ENCODE results near the gene PTGS1.

PTGS1 gene

GRCh38 chr9:122378236-122378635, 7.4 kb downstream of the PTGS1 start:
- no peak for DNase-seq
- H3K36me3 ChIP-seq: no peaks in the 10 kb centered on the region
- H3K9me3 ChIP-seq: no peaks in the 10 kb centered on the region
- intact Hi-C loops (cut with DNase I; ENCODE audit: low total_unique reads): no loop called here
- no peak for TF ChIP-seq CTCF (IDR thresholded peaks at IDR 0.05)
- no peak overlapping the region for H3K27ac ChIP-seq
- no peak overlapping the region for H3K4me3 ChIP-seq
- H3K4me1 ChIP-seq: peaks cover 0 to 22% (median 16%) of the 10 kb centered on the region in 4 donors
- peaks cover 0 to 5% of the 10 kb centered on the region in 2 donors for H3K27me3 ChIP-seq

- no peaks in the 10 kb centered on the region for H3K9me3 ChIP-seq
- DNase-seq: no peak
- peaks cover 0 to 5% of the 10 kb centered on the region in 2 donors for H3K27me3 ChIP-seq
- no peak overlapping the region for H3K4me3 ChIP-seq
- TF ChIP-seq CTCF (IDR thresholded peaks at IDR 0.05): peak in 1 of 2 experiments; percentile 5
- H3K36me3 ChIP-seq: no peaks in the 10 kb centered on the region
- no peak overlapping the region for H3K27ac ChIP-seq
- H3K4me1 ChIP-seq: peaks cover 0 to 28% (median 24%) of the 10 kb centered on the region in 4 donors
- intact Hi-C loops (cut with DNase I; ENCODE audit: low total_unique reads): no loop called here
These were observed 8.5 kb downstream of the PTGS1 start for GRCh38 chr9:122379340-122379739.

GRCh38 chr9:122380293-122380692, 9.5 kb downstream of the PTGS1 start:
- intact Hi-C loops (cut with DNase I; ENCODE audit: low total_unique reads): no loop called here
- Histone ChIP-seq H3K27ac (no peak overlapping the region), H3K27me3 (peaks cover 0 to 5% of the 10 kb centered on the region in 2 donors), H3K9me3 (no peaks in the 10 kb centered on the region), H3K36me3 (no peaks in the 10 kb centered on the region), H3K4me1 (peaks cover 0 to 25% (median 20%) of the 10 kb centered on the region in 4 donors), H3K4me3 (no peak overlapping the region)
- DNase-seq: no peak
- no peak for TF ChIP-seq CTCF (IDR thresholded peaks at IDR 0.05)

- H3K27ac ChIP-seq: no peak overlapping the region
- H3K27me3 ChIP-seq: peaks cover 0 to 5% of the 10 kb centered on the region in 2 donors
- no peak for TF ChIP-seq CTCF (IDR thresholded peaks at IDR 0.05)
- intact Hi-C loops (cut with DNase I; ENCODE audit: low total_unique reads): no loop called here
- no peak overlapping the region for H3K4me3 ChIP-seq
- peaks cover 0 to 17% (median 12%) of the 10 kb centered on the region in 4 donors for H3K4me1 ChIP-seq
- H3K36me3 ChIP-seq: no peaks in the 10 kb centered on the region
- DNase-seq: no peak
- no peaks in the 10 kb centered on the region for H3K9me3 ChIP-seq
These were observed 10.6 kb downstream of the PTGS1 start for GRCh38 chr9:122381206-122381950.

GRCh38 chr9:122382901-122383850, 12.4 kb downstream of the PTGS1 start:
- TF ChIP-seq CTCF (IDR thresholded peaks at IDR 0.05): no peak
- no peak overlapping the region for H3K4me3 ChIP-seq
- peaks cover 0 to 17% (median 9%) of the 10 kb centered on the region in 4 donors for H3K4me1 ChIP-seq
- no peaks in the 10 kb centered on the region for H3K9me3 ChIP-seq
- intact Hi-C loops (cut with DNase I; ENCODE audit: low total_unique reads): no loop called here
- H3K27ac ChIP-seq: peak overlapping the region in 1 of 2 donors; percentile 2
- DNase-seq: no peak
- peaks cover 0 to 5% of the 10 kb centered on the region in 2 donors for H3K27me3 ChIP-seq
- no peaks in the 10 kb centered on the region for H3K36me3 ChIP-seq
